ENCODE measurements around the gene EXOSC5. TPM values are rescaled to one million over a fixed set of nuclear protein-coding genes. Genes with fewer than 3 reads are reported as not detected.
"Not testable (repeated sequence)": the region's sequence is repeated elsewhere in the genome, so short reads cannot be mapped to it uniquely, and the experiment has no call there.

The EXOSC5 gene
- 12.3 TPM for total RNA-seq

GRCh38 chr19:41397086-41398049, at the start of gene EXOSC5, which contains the start of gene BCKDHA:
EXOSC5 (minus strand) TSS chr19:41397359; CDS start chr19:41397328, 31 bp downstream.
BCKDHA (plus strand) TSS chr19:41397818; CDS start chr19:41397828, 10 bp downstream.
- DNase-seq (ENCODE audit: low spot score), result peak; percentile 100

- DNase-seq (ENCODE audit: low spot score), result no peak
Observed at GRCh38 chr19:41445575-41445974, 48.4 kb upstream of the EXOSC5 start.

GRCh38 chr19:41443813-41444455, 46.8 kb upstream of the EXOSC5 start:
- DNase-seq (ENCODE audit: low spot score), result no peak

GRCh38 chr19:41442473-41443355, 45.6 kb upstream of the EXOSC5 start, which contains the start of gene ERICH4:
ERICH4 (plus strand) TSS chr19:41443156; CDS start chr19:41443170, 14 bp downstream.
- DNase-seq (ENCODE audit: low spot score), result no peak

- DNase-seq (ENCODE audit: low spot score), result no peak
Observed at GRCh38 chr19:41441321-41441945, 44.3 kb upstream of the EXOSC5 start.

- peak; percentile 97 for DNase-seq (ENCODE audit: low spot score)
Observed at GRCh38 chr19:41439441-41440222, 42.5 kb upstream of the EXOSC5 start, which contains the start of gene DMAC2. DMAC2 (minus strand) TSS chr19:41439912; CDS start chr19:41439899, 13 bp downstream.

GRCh38 chr19:41437944-41438574, 40.9 kb upstream of the EXOSC5 start:
- no peak for DNase-seq (ENCODE audit: low spot score)

- no peak for DNase-seq (ENCODE audit: low spot score)
Observed at GRCh38 chr19:41436674-41436951, 39.5 kb upstream of the EXOSC5 start.

GRCh38 chr19:41435936-41436673, 38.9 kb upstream of the EXOSC5 start:
- DNase-seq (ENCODE audit: low spot score), result no peak

GRCh38 chr19:41435376-41435775, 38.2 kb upstream of the EXOSC5 start:
- DNase-seq (ENCODE audit: low spot score), result not testable (repeated sequence)

GRCh38 chr19:41434450-41434849, 37.3 kb upstream of the EXOSC5 start:
- DNase-seq (ENCODE audit: low spot score), result no peak

- DNase-seq (ENCODE audit: low spot score), result no peak
Observed at GRCh38 chr19:41433171-41433570, 36.0 kb upstream of the EXOSC5 start.

GRCh38 chr19:41431426-41432386, 34.5 kb upstream of the EXOSC5 start:
- no peak for DNase-seq (ENCODE audit: low spot score)

GRCh38 chr19:41430922-41431321, 33.8 kb upstream of the EXOSC5 start:
- no peak for DNase-seq (ENCODE audit: low spot score)

GRCh38 chr19:41428481-41428859, 31.3 kb upstream of the EXOSC5 start:
- no peak for DNase-seq (ENCODE audit: low spot score)

GRCh38 chr19:41427647-41428480, 30.7 kb upstream of the EXOSC5 start:
- no peak for DNase-seq (ENCODE audit: low spot score)

Data from mucosa of gallbladder (tissue), 1 donor.